Fibroblast of skin of scalp (primary cell): ENCODE measurements around the gene DNAI2.
A peak's percentile ranks its signal among the peaks of the same experiment; 100 is the strongest.
"Not testable (repeated sequence)": the region's sequence is repeated elsewhere in the genome, so short reads cannot be mapped to it uniquely, and the experiment has no call there.

Experiments used
- DNase-seq: peaks from one replicate; pipeline ENCODE4 v3.0.0-alpha.2; 2013

The DNAI2 gene

DNA sequence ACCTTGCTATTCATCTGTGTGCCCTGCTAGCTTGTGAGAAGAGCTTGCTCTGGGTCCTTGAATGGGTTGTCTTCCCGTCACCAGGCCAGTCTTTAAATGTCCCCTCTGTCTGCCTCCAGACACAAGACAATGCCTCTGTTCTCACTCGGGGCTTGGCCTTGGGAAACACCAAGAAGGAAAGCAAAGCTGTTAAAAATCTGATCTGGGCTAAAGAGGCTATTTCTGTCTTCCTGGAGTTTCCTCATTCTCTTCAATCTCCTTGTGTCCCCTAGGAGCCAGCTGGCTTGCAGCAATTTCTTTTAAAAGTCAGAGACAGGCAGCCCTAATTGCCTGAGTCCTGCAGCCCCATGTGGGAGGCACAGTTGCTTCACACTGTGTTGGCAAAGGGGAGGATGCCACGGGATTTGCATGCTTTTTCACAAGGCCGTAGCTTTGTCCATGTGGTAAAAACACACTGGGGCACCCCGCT, 2.5 kb downstream of the DNAI2 start:
- no peak for DNase-seq

GRCh38 chr17:74277935-74278334, 3.9 kb downstream of the DNAI2 start:
- DNase-seq = no peak

- not testable (repeated sequence) for DNase-seq
These were observed 5.6 kb downstream of the DNAI2 start for GRCh38 chr17:74279617-74280016.

- DNase-seq = no peak
These were observed 6.1 kb downstream of the DNAI2 start for GRCh38 chr17:74280093-74280513.

DNA sequence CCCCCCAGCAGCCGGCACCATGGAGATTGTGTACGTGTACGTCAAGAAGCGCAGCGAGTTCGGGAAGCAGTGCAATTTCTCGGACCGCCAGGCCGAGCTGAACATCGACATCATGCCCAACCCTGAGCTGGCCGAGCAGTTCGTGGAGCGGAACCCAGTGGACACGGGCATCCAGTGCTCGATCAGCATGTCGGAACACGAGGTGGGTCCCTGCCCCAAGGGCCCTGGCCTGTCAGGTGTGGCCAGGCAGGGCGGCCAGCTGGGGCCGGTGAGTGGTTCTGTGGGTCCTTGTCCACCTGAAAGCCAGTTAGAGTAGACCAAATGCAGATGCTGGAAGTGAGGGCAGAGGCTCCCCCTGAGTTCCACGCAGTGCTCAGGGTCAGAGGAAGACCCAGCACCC, 7.8 kb downstream of the DNAI2 start:
- no peak for DNase-seq

- DNase-seq = not testable (repeated sequence)
These were observed 8.2 kb downstream of the DNAI2 start for GRCh38 chr17:74282274-74282586.

DNA sequence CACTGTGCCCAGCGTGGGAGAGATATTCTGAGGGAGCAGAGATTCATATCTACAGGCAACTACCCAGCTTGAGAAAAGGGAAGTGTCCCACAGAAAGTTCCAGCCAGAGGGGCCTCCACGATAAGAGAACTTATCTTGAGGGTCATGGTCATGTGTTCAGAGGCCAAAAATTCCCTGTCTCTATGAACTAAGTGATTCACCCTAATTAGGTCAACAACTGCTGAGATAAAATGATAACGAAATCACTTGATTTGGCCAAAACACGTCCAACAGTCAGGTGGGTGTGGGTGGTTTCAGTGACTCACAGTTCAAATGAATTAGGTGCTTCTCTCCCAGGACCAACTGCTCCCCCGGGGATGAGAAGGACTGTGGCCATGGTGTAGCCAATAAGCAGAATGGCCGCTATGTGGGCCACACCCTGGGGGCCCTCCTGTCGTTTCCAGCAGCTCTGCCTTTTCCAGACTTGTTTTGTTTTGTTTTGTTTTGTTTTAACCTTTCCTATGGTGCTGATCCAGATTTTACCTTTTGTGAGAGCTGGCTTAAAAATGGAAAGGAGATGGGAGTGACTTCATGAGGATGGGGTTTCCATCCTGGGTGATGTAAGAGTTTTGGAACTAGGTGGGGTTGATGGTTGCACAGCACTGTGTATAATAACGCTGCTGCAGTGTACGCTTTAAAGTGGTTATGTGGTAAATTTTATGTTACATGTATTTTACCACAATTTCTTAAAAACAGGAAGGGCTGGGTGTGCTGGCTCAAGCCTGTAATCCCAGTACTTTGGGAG, 8.7 kb downstream of the DNAI2 start:
- DNase-seq = no peak

GRCh38 chr17:74283371-74283673, 9.3 kb downstream of the DNAI2 start:
- DNase-seq = no peak

- DNase-seq = no peak
These were observed 13.1 kb downstream of the DNAI2 start for GRCh38 chr17:74287031-74287602.

- no peak for DNase-seq
These were observed 14.8 kb downstream of the DNAI2 start for GRCh38 chr17:74288785-74289184.

DNA sequence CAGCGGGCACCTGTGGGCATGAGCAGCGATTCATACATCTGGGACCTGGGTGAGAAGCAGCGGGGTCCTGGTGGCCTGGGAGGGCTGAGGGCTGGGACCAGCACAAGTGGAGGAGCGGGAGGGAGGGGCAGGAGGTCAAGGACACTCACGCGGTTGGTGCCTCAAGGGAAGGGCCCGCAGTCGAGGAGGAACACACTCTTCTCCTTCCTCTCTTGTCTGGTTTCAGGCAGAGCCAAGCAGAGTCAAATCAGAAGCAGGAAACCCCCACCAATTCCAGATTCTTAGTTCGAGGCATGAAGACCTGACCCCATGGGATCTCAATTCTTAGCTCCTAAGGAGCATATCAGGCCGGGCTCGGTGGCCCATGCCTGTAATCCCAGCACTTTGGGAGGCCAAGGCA, 15.7 kb downstream of the DNAI2 start:
- DNase-seq = no peak

GRCh38 chr17:74290340-74290739, 16.3 kb downstream of the DNAI2 start:
- DNase-seq = no peak

- no peak for DNase-seq
These were observed 18.5 kb downstream of the DNAI2 start for GRCh38 chr17:74292495-74292894.

DNA sequence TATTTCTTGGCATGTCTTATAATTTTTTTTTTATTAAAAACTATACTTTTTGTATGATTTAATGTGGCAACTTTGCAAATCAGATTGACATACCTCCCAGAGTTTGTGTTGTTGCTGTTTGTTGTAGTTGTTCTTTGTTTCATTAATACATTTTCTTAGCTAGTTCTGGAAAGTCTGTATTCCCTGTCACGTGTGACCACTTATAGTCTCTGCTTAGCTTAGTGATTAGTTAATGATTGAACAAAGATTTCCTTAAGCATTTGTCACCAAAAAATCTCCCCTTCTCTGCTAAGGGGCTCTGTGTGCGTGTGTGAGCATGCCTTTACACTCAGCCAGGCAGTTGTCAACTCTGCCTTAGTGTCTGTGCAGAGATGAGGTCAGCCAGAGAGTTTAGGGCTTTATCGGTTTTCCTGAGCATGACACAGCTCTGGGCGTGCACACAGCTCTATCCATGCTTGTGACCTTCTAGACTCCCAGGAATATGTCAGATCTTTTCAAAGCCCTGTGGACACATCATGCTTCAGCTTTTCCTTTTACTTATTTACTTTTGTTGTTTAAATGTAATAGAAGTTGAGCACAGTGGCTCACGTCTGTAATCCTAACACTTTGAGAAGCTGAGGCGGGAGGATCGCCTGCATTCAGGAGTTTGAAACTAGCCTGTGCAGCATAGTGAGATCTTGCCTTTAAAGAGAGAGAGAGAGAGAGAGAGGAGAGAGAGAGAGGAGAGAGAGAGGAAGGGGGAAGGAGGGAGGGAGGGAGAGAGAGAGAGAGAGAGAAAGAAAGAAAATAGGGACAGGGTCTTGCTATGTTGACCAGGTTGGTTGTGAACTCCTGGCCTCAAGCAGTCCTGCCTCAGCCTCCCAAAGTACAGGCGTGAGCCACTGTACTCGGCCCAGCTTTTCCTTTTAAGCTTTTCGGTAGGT, 21.9 kb downstream of the DNAI2 start:
- no peak for DNase-seq

- DNase-seq = peak; percentile 47
These were observed 22.5 kb downstream of the DNAI2 start for GRCh38 chr17:74296548-74296936.

GRCh38 chr17:74297941-74298340, 23.9 kb downstream of the DNAI2 start:
- DNase-seq = no peak

DNA sequence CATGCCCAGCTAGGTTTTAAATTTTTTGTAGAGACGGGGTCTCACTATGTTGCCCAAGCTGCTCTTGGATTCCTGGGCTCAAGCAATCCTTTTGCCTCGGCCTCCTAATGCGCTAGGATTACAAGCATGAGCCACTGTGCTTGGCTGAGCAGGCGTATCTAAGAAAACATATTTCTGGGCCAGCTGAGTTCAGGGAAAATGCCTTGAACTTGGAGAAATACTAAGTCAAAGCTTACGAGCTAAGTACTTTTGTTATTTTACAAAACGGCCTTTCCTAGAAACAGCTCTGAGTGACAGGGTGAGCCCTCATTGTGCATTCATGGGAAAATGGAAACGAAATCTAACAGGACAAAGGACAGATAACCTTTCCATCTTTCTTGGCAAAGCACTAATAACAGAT, 24.7 kb downstream of the DNAI2 start:
- DNase-seq = no peak

DNA sequence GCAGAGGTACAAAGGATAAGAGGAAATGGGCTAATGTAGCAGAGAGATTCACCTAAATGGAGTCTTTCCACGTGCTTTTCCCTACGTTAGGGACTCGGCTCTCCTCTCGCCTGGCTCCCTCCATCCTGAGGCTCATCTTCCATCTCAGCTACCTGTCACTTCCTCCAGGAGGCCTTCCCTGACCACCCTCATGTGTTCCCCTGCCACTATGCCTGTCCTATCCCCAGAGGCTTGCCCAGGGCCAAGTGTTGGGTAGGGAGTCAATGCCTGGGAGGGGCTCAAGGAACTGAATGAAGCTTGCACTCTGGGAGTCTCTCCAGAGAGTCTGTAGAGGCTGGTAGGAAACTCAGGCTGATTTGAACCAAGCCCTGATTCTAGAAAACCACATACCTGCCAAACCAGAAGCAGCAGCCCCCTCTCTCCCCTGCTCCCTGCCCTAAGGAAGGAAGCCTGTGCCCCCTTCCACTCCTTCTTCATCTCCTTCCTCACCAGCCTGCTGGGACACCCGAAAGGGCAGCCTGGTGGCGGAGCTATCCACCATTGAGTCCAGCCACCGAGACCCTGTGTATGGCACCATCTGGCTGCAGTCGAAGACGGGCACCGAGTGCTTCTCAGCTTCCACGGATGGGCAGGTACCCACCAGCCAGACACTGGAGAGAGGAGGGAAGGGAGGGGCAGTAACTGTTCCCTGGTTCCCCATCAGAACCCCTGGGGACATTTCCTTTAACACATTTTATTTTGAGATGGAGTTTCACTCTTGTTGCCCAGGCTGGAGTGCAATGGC, 25.4 kb downstream of the DNAI2 start:
- no peak for DNase-seq

DNA sequence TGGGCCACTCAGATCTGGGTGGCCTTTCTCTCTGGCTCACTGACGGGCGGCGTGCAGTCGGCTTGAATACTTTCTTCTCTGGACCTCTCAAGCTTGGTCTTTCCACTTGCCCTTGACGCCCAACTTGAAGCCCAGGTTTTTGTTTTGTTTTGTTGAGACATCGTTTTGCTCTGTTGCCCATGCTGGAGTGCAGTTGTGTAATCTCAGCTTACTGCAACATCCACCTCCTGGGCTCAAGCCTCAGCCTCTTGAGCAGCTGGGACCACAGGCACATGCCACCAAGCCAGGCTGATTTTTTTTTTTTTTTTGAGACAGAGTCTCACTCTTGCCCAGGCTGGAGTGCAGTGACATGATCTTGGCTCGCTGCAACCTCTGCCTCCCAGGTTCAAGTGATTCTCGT, 29.3 kb downstream of the DNAI2 start:
- DNase-seq = no peak

- DNase-seq = no peak
These were observed 30.1 kb downstream of the DNAI2 start for GRCh38 chr17:74304184-74304583.

DNA sequence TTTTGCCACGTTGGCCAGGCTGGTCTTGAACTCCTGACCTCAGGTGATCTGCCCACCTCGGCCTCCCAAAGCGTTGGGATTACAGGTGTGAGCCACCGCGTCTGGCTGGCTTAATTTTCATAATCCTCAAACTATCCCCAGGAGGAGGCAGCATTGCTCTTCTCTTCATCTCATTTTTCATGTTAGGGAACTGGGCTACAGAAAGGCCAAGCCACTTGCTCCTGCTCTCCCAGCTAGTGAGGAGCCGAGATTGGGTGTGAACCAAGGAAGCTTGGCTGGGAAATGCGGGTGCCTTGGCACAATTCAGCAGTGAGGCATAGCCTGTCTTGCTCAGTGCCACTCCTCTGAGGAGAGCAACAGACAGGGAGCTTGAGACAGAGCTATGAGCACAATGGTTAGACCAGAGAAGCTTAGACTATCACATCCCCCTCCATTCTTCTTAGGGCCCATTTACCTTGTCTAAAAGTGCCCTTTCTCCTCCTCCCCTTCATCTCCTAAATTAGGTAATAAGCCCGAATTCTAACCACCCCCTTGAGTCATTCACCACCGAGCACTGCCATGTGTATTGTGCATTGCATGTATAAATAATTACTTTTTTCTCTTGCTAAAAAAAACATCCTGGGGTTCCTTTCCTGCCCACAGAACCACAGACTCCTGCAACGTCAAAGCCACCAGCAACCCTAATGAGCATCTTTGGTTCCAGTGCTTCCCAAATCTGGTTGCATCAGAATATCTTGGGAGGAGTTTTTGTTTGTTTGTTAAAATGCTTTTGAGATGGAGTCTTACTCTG, 32.0 kb downstream of the DNAI2 start:
- no peak for DNase-seq
